ENCODE results near the gene SLC22A17. TPM values are rescaled to one million over a fixed set of nuclear protein-coding genes. Genes with fewer than 3 reads are reported as not detected.

SLC22A17 gene
- total and polyA plus RNA-seq, 2 of the 13 experiments (the other 11 are each of a cell fraction or from before 2014, with no cell fraction given) = 0.95 to 1.1 TPM

DNA sequence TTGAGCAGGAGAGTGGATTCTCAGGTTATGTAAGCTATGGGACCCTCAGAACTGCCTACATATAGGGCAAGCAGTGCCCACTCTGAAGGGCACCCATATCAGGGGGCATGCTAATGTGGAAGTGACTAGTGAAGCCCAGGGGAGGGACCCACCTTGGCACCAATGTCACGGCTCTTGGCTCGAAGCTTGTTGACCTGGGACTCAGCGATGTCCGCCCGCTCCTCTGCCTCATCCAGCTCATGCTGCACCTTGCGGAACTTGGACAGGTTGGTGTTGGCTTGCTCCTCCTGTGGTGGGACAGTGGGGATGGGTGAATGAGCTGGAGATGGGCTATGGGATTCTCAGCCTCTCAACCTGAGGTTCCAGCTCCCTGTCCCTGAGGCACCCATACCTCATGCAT lies 29.6 kb upstream of the SLC22A17 start:
- Histone ChIP-seq H3K4me1 (ENCODE audit: insufficient read depth, low read length) (no peaks in the 10 kb centered on the region), H3K79me2 (ENCODE audit: insufficient read depth, low read length) (no peaks in the 10 kb centered on the region), H3K9me3 (ENCODE audit: low read length) (no peaks in the 10 kb centered on the region), H2AFZ (ENCODE audit: low read length) (no peak overlapping the region), H3K4me3 (replicated peaks in 1 of 3; ENCODE audit: insufficient read depth in 1 of 3, low read depth in 2 of 3, low read length in 3 of 3) (no peak overlapping the region), H3K27me3 (ENCODE audit: control insufficient read depth in 1 of 2, insufficient read depth in 2 of 2, low read length in 2 of 2) (peaks cover 24 to 91% of the 10 kb centered on the region in 2 experiments), H4K20me1 (ENCODE audit: insufficient read depth, low read length) (no peaks in the 10 kb centered on the region), H3K27ac (ENCODE audit: extremely low read length, insufficient read depth, low read length) (no peak overlapping the region), H3K4me2 (ENCODE audit: low read depth, low read length) (no peak overlapping the region), H3K36me3 (replicated peaks in 1 of 2; ENCODE audit: control insufficient read depth in 1 of 2, insufficient read depth in 2 of 2, low read length in 2 of 2) (no peaks in the 10 kb centered on the region), H3K9ac (ENCODE audit: insufficient read depth, low read depth, low read length) (no peak overlapping the region)
- no peak for FAIRE-seq
- BruUV-seq (replicated peaks) = no TSS peak
- DNase-seq (ENCODE audit: low spot score) = no peak
- in situ Hi-C loops (cut with HindIII; ENCODE audit: extremely low pct_ligation_motif_present, low pct_unique_long_range_greater_than_20kb) (no loop called here), intact Hi-C loops (cut with micrococcal nuclease; ENCODE audit: unreplicated experiment) (loop anchor here (5.0 kb wide), 1 partner anchor 260 kb away; no protein-coding TSS in a partner anchor)
- no peak for ATAC-seq
- CTCF ChIA-PET (ENCODE audit: low intra/inter-chr PET ratio, low total read pairs) = interaction anchor here (1.1 to 5.9 kb wide), 2 partner anchors 54 to 116 kb away, joined by 3 to 96 read pairs; no protein-coding TSS in a partner anchor
- TF ChIP-seq ZNF232 (CRISPR knock-in tag; IDR thresholded peaks at IDR 0.05; ENCODE audit: borderline replicate concordance) (no peak), HOXA3 (CRISPR knock-in tag; IDR thresholded peaks at IDR 0.05) (no peak), ZNF768 (CRISPR knock-in tag; IDR thresholded peaks at IDR 0.05) (no peak), MTA3 (CRISPR knock-in tag; IDR thresholded peaks at IDR 0.05) (no peak), CCDC6 (CRISPR knock-in tag; IDR thresholded peaks at IDR 0.05) (no peak), ZSCAN12 (CRISPR knock-in tag; IDR thresholded peaks at IDR 0.05) (no peak), ZC3H13 (CRISPR knock-in tag; IDR thresholded peaks at IDR 0.05) (no peak), SSRP1 (CRISPR knock-in tag; IDR thresholded peaks at IDR 0.05) (no peak), ZNF670 (CRISPR knock-in tag; IDR thresholded peaks at IDR 0.05; ENCODE audit: borderline replicate concordance) (no peak), HDAC2 (CRISPR knock-in tag; IDR thresholded peaks at IDR 0.05) (no peak), RFX3 (CRISPR knock-in tag; IDR thresholded peaks at IDR 0.05) (no peak), MLLT10 (CRISPR knock-in tag; IDR thresholded peaks at IDR 0.05) (no peak), ZNF674 (CRISPR knock-in tag; IDR thresholded peaks at IDR 0.05; ENCODE audit: low read depth) (no peak), ZNF225 (CRISPR knock-in tag; IDR thresholded peaks at IDR 0.05) (no peak), ZNF24 (IDR thresholded peaks at IDR 0.05) (no peak), ZNF382 (CRISPR knock-in tag; IDR thresholded peaks at IDR 0.05; ENCODE audit: borderline replicate concordance) (no peak), CHD4 (IDR thresholded peaks at IDR 0.05; ENCODE audit: borderline replicate concordance, low read length) (no peak)
- 46% methylated on average over 6 of the region's 6 CpGs for WGBS (ENCODE audit: low lambda C conversion rate)
- POLR2A ChIA-PET = interaction anchor here (1.4 to 1.5 kb wide), 2 partner anchors 56 to 60 kb away, joined by 3 to 4 read pairs; no protein-coding TSS in a partner anchor
